PFSK-1 (cell line): ENCODE data around the gene PCYT1B.

Experiments
- POLR2AphosphoS5 ChIP-seq: IDR thresholded peaks from 2 replicates; pipeline ENCODE4 v1.6.1; 2012; ENCODE audit warnings: low read depth, mild to moderate bottlenecking, control low read depth, low read length, moderate library complexity
- REST ChIP-seq, 2 experiments: IDR thresholded peaks; 2 replicates each; pipeline versions ENCODE4 v1.6.1 to v1.8.0; 2011 to 2012; ENCODE audit warnings: low read depth in 2 of 2, low read length in 2 of 2, control low read depth in 1 of 2, inconsistent platforms in 1 of 2, mild to moderate bottlenecking in 1 of 2, moderate library complexity in 1 of 2; ENCODE audit not compliant: insufficient read depth in 1 of 2
- SIN3A ChIP-seq: IDR thresholded peaks from 2 replicates; pipeline ENCODE4 v1.6.1; 2012; ENCODE audit warnings: mild to moderate bottlenecking, low read length, moderate library complexity, borderline replicate concordance; ENCODE audit not compliant: insufficient read depth
- TAF1 ChIP-seq: IDR thresholded peaks from 2 replicates; pipeline ENCODE4 v1.6.1; 2012; ENCODE audit warnings: low read length, control low read depth, borderline replicate concordance; ENCODE audit not compliant: insufficient read depth

- TF ChIP-seq SIN3A (no peak), REST (IDR thresholded peaks at IDR 0.05; ENCODE audit: insufficient read depth in 1 of 2, low read depth in 2 of 2, low read length in 2 of 2) (no peak), POLR2AphosphoS5 (no peak), TAF1 (no peak)
These were observed 44.0 kb downstream of the PCYT1B start for GRCh38 chrX:24603191-24603590.
